Measurements from ENCODE around the gene DERL3.

The DERL3 gene

GRCh38 chr22:23796461-23796860 is 42.3 kb downstream of the DERL3 start:
- peaks cover 13% of the 10 kb centered on the region; the same call in 1 of the 2 replicates for H3F3A ChIP-seq (ENCODE audit: insufficient read depth, low read length)
- H3K79me2 ChIP-seq (ENCODE audit: insufficient read depth, low read length) = peaks cover 7% of the 10 kb centered on the region
- no peak overlapping the region for H3K4me2 ChIP-seq (ENCODE audit: low read length)
- H3K27me3 ChIP-seq (ENCODE audit: insufficient read depth, low read length) = no peaks in the 10 kb centered on the region
- no peaks in the 10 kb centered on the region for H3K9me3 ChIP-seq (ENCODE audit: low read length)
- TF ChIP-seq CTCF (IDR thresholded peaks at IDR 0.05; ENCODE audit: low read length) = no peak
- no peak for TF ChIP-seq EZH2 (IDR thresholded peaks at IDR 0.05; ENCODE audit: borderline replicate concordance, low read length)
- H3K9ac ChIP-seq (ENCODE audit: low read length) = no peak overlapping the region
- no peak overlapping the region for H2AFZ ChIP-seq (ENCODE audit: low read length)
- no peak overlapping the region for H3K4me3 ChIP-seq (ENCODE audit: low read depth, low read length, poor library complexity, severe bottlenecking)
- no peak overlapping the region for H3K27ac ChIP-seq (ENCODE audit: low read depth, low read length, poor library complexity, severe bottlenecking)
- H3K9me2 ChIP-seq (ENCODE audit: low read depth, low read length) = no peaks in the 10 kb centered on the region
- H4K20me1 ChIP-seq (ENCODE audit: insufficient read depth, low read length) = no peaks in the 10 kb centered on the region
- peaks cover 33% of the 10 kb centered on the region for H3K4me1 ChIP-seq (ENCODE audit: insufficient read depth, low read length, severe bottlenecking)
- peaks cover 68% of the 10 kb centered on the region for H3K36me3 ChIP-seq (ENCODE audit: insufficient read depth, low read length)

- no peaks in the 10 kb centered on the region for H3K27me3 ChIP-seq (ENCODE audit: insufficient read depth, low read length)
- H2AFZ ChIP-seq (ENCODE audit: low read length) = no peak overlapping the region
- H3K4me1 ChIP-seq (ENCODE audit: insufficient read depth, low read length, severe bottlenecking) = peaks cover 22% of the 10 kb centered on the region
- H3K4me3 ChIP-seq (ENCODE audit: low read depth, low read length, poor library complexity, severe bottlenecking) = no peak overlapping the region
- no peaks in the 10 kb centered on the region for H3K9me2 ChIP-seq (ENCODE audit: low read depth, low read length)
- no peaks in the 10 kb centered on the region for H3K9me3 ChIP-seq (ENCODE audit: low read length)
- no peak overlapping the region for H3K27ac ChIP-seq (ENCODE audit: low read depth, low read length, poor library complexity, severe bottlenecking)
- peaks cover 6% of the 10 kb centered on the region; the same call in 1 of the 2 replicates for H3F3A ChIP-seq (ENCODE audit: insufficient read depth, low read length)
- no peak overlapping the region for H3K4me2 ChIP-seq (ENCODE audit: low read length)
- TF ChIP-seq CTCF (IDR thresholded peaks at IDR 0.05; ENCODE audit: low read length) = no peak
- TF ChIP-seq EZH2 (IDR thresholded peaks at IDR 0.05; ENCODE audit: borderline replicate concordance, low read length) = no peak
- H3K36me3 ChIP-seq (ENCODE audit: insufficient read depth, low read length) = peaks cover 63% of the 10 kb centered on the region
- H4K20me1 ChIP-seq (ENCODE audit: insufficient read depth, low read length) = no peaks in the 10 kb centered on the region
- H3K9ac ChIP-seq (ENCODE audit: low read length) = no peak overlapping the region
- peaks cover 37% of the 10 kb centered on the region for H3K79me2 ChIP-seq (ENCODE audit: insufficient read depth, low read length)
These were observed 45.5 kb downstream of the DERL3 start for GRCh38 chr22:23793326-23793725.

- Histone ChIP-seq H4K20me1 (ENCODE audit: insufficient read depth, low read length) (no peaks in the 10 kb centered on the region), H3K4me2 (ENCODE audit: low read length) (no peak overlapping the region), H3K36me3 (ENCODE audit: insufficient read depth, low read length) (peaks cover 55% of the 10 kb centered on the region), H3K9me2 (ENCODE audit: low read depth, low read length) (no peaks in the 10 kb centered on the region), H3K9ac (ENCODE audit: low read length) (no peak overlapping the region), H3K9me3 (ENCODE audit: low read length) (no peaks in the 10 kb centered on the region), H3K79me2 (ENCODE audit: insufficient read depth, low read length) (peaks cover 47% of the 10 kb centered on the region), H3F3A (ENCODE audit: insufficient read depth, low read length) (peaks cover 6% of the 10 kb centered on the region; the same call in 1 of the 2 replicates), H2AFZ (ENCODE audit: low read length) (no peak overlapping the region), H3K27me3 (ENCODE audit: insufficient read depth, low read length) (no peaks in the 10 kb centered on the region), H3K4me1 (ENCODE audit: insufficient read depth, low read length, severe bottlenecking) (peaks cover 28% of the 10 kb centered on the region), H3K27ac (ENCODE audit: low read depth, low read length, poor library complexity, severe bottlenecking) (no peak overlapping the region), H3K4me3 (ENCODE audit: low read depth, low read length, poor library complexity, severe bottlenecking) (no peak overlapping the region)
- TF ChIP-seq CTCF (IDR thresholded peaks at IDR 0.05; ENCODE audit: low read length) (no peak), EZH2 (IDR thresholded peaks at IDR 0.05; ENCODE audit: borderline replicate concordance, low read length) (no peak)
These were observed 46.8 kb downstream of the DERL3 start for GRCh38 chr22:23791738-23792645.
